Measurements from ENCODE around the gene CRY1. TPM values are rescaled to one million over a fixed set of nuclear protein-coding genes. Genes with fewer than 3 reads are reported as not detected.
A peak's percentile ranks its signal among the peaks of the same experiment; 100 is the strongest.

The CRY1 gene
- polyA plus RNA-seq, 1 of the 3 experiments (the other 2 are of a cell fraction), result 4.9 TPM

DNA sequence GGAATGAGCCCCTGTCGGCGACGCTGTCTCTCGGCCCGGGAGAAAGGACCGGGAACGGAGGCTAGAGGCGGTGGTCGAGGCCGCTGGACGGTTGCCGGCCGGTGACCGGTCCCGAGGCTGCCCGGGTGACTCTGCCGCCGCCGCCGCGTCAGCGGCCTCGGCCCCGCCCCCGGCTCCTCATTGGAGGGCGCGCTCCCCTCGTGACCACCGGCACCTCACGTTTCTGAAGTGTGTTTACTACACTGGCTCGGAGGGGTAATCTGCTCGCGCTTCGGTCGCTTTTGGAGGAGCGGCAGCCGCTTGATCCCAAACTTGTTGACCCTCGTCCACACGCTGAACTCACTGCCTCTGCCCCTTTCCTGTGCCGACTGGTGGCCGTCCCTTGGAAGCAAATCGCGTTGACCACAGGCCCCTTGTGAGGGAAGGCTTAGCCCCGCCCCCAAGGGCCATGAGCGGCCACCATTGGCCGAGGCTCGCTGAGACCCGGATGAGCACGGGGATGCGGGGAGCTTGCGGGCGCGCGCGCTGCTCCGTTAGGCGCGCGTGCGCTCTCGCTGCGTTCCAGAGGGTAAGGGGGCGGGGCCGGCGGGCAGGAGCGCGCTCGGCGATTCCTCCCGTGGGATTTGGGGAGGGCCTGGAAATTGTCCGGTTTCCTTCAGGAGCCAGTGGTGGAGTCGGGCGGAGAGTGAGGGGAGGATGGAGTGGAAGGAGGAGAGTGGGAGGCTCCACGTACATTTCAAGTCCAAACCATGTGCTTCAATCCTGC is at the start of gene CRY1 (continued):
- TF ChIP-seq PBX3 (IDR thresholded peaks at IDR 0.05), result no peak
- TF ChIP-seq REST (IDR thresholded peaks at IDR 0.05; ENCODE audit: low read depth, low read length), result 0 out of 2 replicates have a peak, but pooled peaks have one; percentile 17
- TF ChIP-seq MEF2A (IDR thresholded peaks at IDR 0.05; ENCODE audit: borderline replicate concordance, low read depth), result no peak
- no peak for TF ChIP-seq FOXM1 (IDR thresholded peaks at IDR 0.05; ENCODE audit: low read depth)
- TF ChIP-seq CHD2 (IDR thresholded peaks at IDR 0.05; ENCODE audit: low read length, partially characterized antibody), result peak; percentile 29
- no peak for TF ChIP-seq SMC3 (IDR thresholded peaks at IDR 0.05; ENCODE audit: low read depth, low read length)
- TF ChIP-seq JUND (IDR thresholded peaks at IDR 0.05), result no peak

- CTCF ChIA-PET, result interaction anchor here (0.6 to 1.3 kb wide), 3 partner anchors 179 to 266 kb away, joined by 3 to 5 read pairs (median 3); no protein-coding TSS in a partner anchor
- H3K4me3 ChIP-seq (ENCODE audit: low read depth in 2 of 2, low read length in 1 of 2), result no peak overlapping the region
- no peaks in the 10 kb centered on the region for H4K20me1 ChIP-seq (ENCODE audit: insufficient read depth)
- DNase-seq, result peak; percentile 23
- H3K9me3 ChIP-seq, result no peaks in the 10 kb centered on the region
- TF ChIP-seq GABPA (IDR thresholded peaks at IDR 0.05; ENCODE audit: low read depth) (no peak), REST (IDR thresholded peaks at IDR 0.05; ENCODE audit: low read depth, low read length) (no peak), FOXM1 (IDR thresholded peaks at IDR 0.05; ENCODE audit: low read depth) (no peak), GATA2 (CRISPR knock-in tag; IDR thresholded peaks at IDR 0.05) (peak; percentile 65), ELF1 (IDR thresholded peaks at IDR 0.05) (no peak), NRF1 (IDR thresholded peaks at IDR 0.05; ENCODE audit: low read depth, low read length) (no peak), RCOR1 (IDR thresholded peaks at IDR 0.05; ENCODE audit: low read length) (0 out of 2 replicates have a peak, but pooled peaks have one; percentile 29)
- H3K4me2 ChIP-seq, result no peak overlapping the region
- H3K27ac ChIP-seq (ENCODE audit: low read depth in 2 of 2, low read length in 1 of 2), result no peak overlapping the region
- POLR2A ChIA-PET, result no interaction called here
- peaks cover 0 to 9% of the 10 kb centered on the region in 2 experiments; a peak in 1 of 4 replicates for H3K4me1 ChIP-seq (ENCODE audit: control insufficient read depth in 1 of 2, insufficient read depth in 2 of 2, low read depth in 1 of 2, low read length in 1 of 2)
- no peaks in the 10 kb centered on the region for H3K27me3 ChIP-seq (ENCODE audit: insufficient read depth)
- H3K9me2 ChIP-seq, result no peaks in the 10 kb centered on the region
- H3K9ac ChIP-seq, result no peak overlapping the region
- H3K36me3 ChIP-seq (replicated peaks in 1 of 2; ENCODE audit: control insufficient read depth in 1 of 2, insufficient read depth in 2 of 2, low read length in 1 of 2), result no peaks in the 10 kb centered on the region
- WGBS (ENCODE audit: low lambda C conversion rate), result 13% methylated on average over 1 of the region's 1 CpG
- H3F3A ChIP-seq (replicated peaks; ENCODE audit: insufficient read depth), result no peaks in the 10 kb centered on the region
- no peaks in the 10 kb centered on the region for H3K79me2 ChIP-seq (ENCODE audit: insufficient read depth)
- H2AFZ ChIP-seq (ENCODE audit: low read depth), result no peak overlapping the region
Measured at GRCh38 chr12:107139787-107140186, 46.4 kb upstream of the CRY1 start.
